SK-N-DZ (cell line): ENCODE data around the gene RTN4RL2.

Experiments
- DNase-seq: peaks from one replicate; pipeline ENCODE4 v3.0.0-alpha.2; 2015; ENCODE audit warnings: low spot score

The RTN4RL2 gene

GRCh38 chr11:57462597-57462996, 2.3 kb downstream of the RTN4RL2 start:
- no peak for DNase-seq

- no peak for DNase-seq
Measured at GRCh38 chr11:57463671-57464538, 3.6 kb downstream of the RTN4RL2 start.

- no peak for DNase-seq
Measured at GRCh38 chr11:57464539-57465181, 4.3 kb downstream of the RTN4RL2 start.

- no peak for DNase-seq
Measured at GRCh38 chr11:57466680-57467079, 6.4 kb downstream of the RTN4RL2 start.

GRCh38 chr11:57467508-57468157, 7.3 kb downstream of the RTN4RL2 start:
- DNase-seq: no peak

- no peak for DNase-seq
Measured at GRCh38 chr11:57468276-57468675, 7.9 kb downstream of the RTN4RL2 start.

- DNase-seq: no peak
Measured at GRCh38 chr11:57469268-57469667, 8.9 kb downstream of the RTN4RL2 start.

- DNase-seq: no peak
Measured at GRCh38 chr11:57471496-57471895, 11.2 kb downstream of the RTN4RL2 start.

GRCh38 chr11:57473285-57473841, 13.0 kb downstream of the RTN4RL2 start:
- no peak for DNase-seq

GRCh38 chr11:57474017-57474802, 13.9 kb downstream of the RTN4RL2 start:
- DNase-seq: no peak

- no peak for DNase-seq
Measured at GRCh38 chr11:57474803-57475115, 14.4 kb downstream of the RTN4RL2 start.

GRCh38 chr11:57475191-57475590, 14.9 kb downstream of the RTN4RL2 start:
- no peak for DNase-seq

GRCh38 chr11:57475671-57476046, 15.3 kb downstream of the RTN4RL2 start:
- DNase-seq: no peak

- no peak for DNase-seq
Measured at GRCh38 chr11:57476047-57476756, 15.9 kb downstream of the RTN4RL2 start.

- no peak for DNase-seq
Measured at GRCh38 chr11:57476757-57477506, 16.6 kb downstream of the RTN4RL2 start.

- DNase-seq: no peak
Measured at GRCh38 chr11:57477507-57478189, 17.3 kb downstream of the RTN4RL2 start.

- peak; percentile 68 for DNase-seq
Measured at GRCh38 chr11:57479021-57479663, 18.8 kb downstream of the RTN4RL2 start.

- peak; percentile 53 for DNase-seq
Measured at GRCh38 chr11:57479911-57480310, 19.6 kb downstream of the RTN4RL2 start.
